CD14-positive monocyte (primary cell): ENCODE data around the gene GRM4. TPM values are rescaled to one million over a fixed set of nuclear protein-coding genes. Genes with fewer than 3 reads are reported as not detected.

Experiments
- DNase-seq, 3 donors: peaks; one replicate each; pipeline ENCODE4 v3.0.0-alpha.2; 2011 to 2022
- H2AFZ ChIP-seq: 2 replicates; pipeline ENCODE4 v1.6.0; 2012; ENCODE audit warnings: mild to moderate bottlenecking, low read depth, low read length, inconsistent platforms; ENCODE audit not compliant: insufficient read depth, poor library complexity, severe bottlenecking
- H3K27ac ChIP-seq, 2 donors: 1 replicate in 1 of 2; 2 replicates in 1 of 2; pipeline ENCODE4 v1.5.1; 2012 to 2013; ENCODE audit warnings: low read length in 2 of 2, control low read depth in 1 of 2, inconsistent platforms in 1 of 2, low read depth in 1 of 2, mild to moderate bottlenecking in 1 of 2
- H3K27me3 ChIP-seq, 2 donors: one replicate each; pipeline versions ENCODE4 v1.6.0 to v1.6.1; 2011 to 2013; ENCODE audit warnings: low read length in 2 of 2; ENCODE audit not compliant: control insufficient read depth in 2 of 2, insufficient read depth in 2 of 2
- H3K36me3 ChIP-seq, 2 donors: replicated peaks in 1 of 2; 1 replicate in 1 of 2; 2 replicates in 1 of 2; pipeline versions ENCODE4 v1.5.1 to v1.6.1; 2012 to 2013; ENCODE audit warnings: low read length in 2 of 2, control low read depth in 1 of 2, inconsistent platforms in 1 of 2, mild to moderate bottlenecking in 1 of 2; ENCODE audit not compliant: insufficient read depth in 2 of 2, control insufficient read depth in 1 of 2
- H3K4me1 ChIP-seq, 2 donors: 1 replicate in 1 of 2; 2 replicates in 1 of 2; pipeline versions ENCODE4 v1.5.1 to v1.6.1; 2012 to 2013; ENCODE audit warnings: low read length in 2 of 2, control low read depth in 1 of 2, inconsistent platforms in 1 of 2, mild to moderate bottlenecking in 1 of 2, moderate library complexity in 1 of 2; ENCODE audit not compliant: insufficient read depth in 2 of 2, control insufficient read depth in 1 of 2
- H3K4me2 ChIP-seq: replicated peaks from 2 replicates; pipeline ENCODE3; 2012; ENCODE audit warnings: low read length, moderate library complexity, mild to moderate bottlenecking; ENCODE audit not compliant: poor library complexity, severe bottlenecking; ENCODE audit errors: extremely low read depth
- H3K4me3 ChIP-seq, 3 experiments: fragments of 200-600 bp in 1 of 3; sonication (generic) in 1 of 3; replicated peaks in 1 of 3; 1 replicate in 2 of 3; 2 replicates in 1 of 3; pipeline ENCODE4 v1.5.1; 2011 to 2013; ENCODE audit warnings: low read length in 3 of 3, mild to moderate bottlenecking in 3 of 3, control low read depth in 2 of 3, low read depth in 2 of 3, inconsistent platforms in 1 of 3, moderate library complexity in 1 of 3
- H3K79me2 ChIP-seq: 2 replicates; pipeline ENCODE4 v1.6.0; 2012; ENCODE audit warnings: mild to moderate bottlenecking, control low read depth, inconsistent platforms, low read length, moderate library complexity; ENCODE audit not compliant: insufficient read depth
- H3K9ac ChIP-seq: 2 replicates; pipeline ENCODE4 v1.6.0; 2017; ENCODE audit warnings: low read length, mild to moderate bottlenecking; ENCODE audit not compliant: insufficient read depth, poor library complexity, severe bottlenecking
- H3K9me3 ChIP-seq, 2 donors: replicated peaks in 1 of 2; 1 replicate in 1 of 2; 2 replicates in 1 of 2; pipeline versions ENCODE4 v1.5.1 to v1.6.1; 2012 to 2013; ENCODE audit warnings: low read length in 2 of 2, control low read depth in 1 of 2; ENCODE audit not compliant: control insufficient read depth in 1 of 2, insufficient read depth in 1 of 2
- H4K20me1 ChIP-seq: 2 replicates; pipeline ENCODE4 v1.6.0; 2012; ENCODE audit warnings: mild to moderate bottlenecking, low read length, control low read depth, moderate library complexity; ENCODE audit not compliant: insufficient read depth
- H3K27ac Mint-ChIP-seq, 7 donors: one replicate each; pipeline ENCODE4 v1.8.0; 2020; ENCODE audit warnings: mild to moderate bottlenecking in 7 of 7, mixed read lengths in 7 of 7, moderate library complexity in 6 of 7, inconsistent platforms in 2 of 7
- H3K27me3 Mint-ChIP-seq, 3 donors: one replicate each; pipeline ENCODE4 v1.8.0; 2021 to 2022; ENCODE audit warnings: low read depth in 3 of 3, mild to moderate bottlenecking in 3 of 3, mixed read lengths in 3 of 3, moderate library complexity in 3 of 3, inconsistent platforms in 1 of 3
- H3K36me3 Mint-ChIP-seq, 2 donors: one replicate each; pipeline ENCODE4 v1.8.0; 2020; ENCODE audit warnings: mixed read lengths in 2 of 2, inconsistent platforms in 1 of 2, mild to moderate bottlenecking in 1 of 2
- H3K4me1 Mint-ChIP-seq: one replicate; pipeline ENCODE4 v1.8.0; 2020; ENCODE audit warnings: mild to moderate bottlenecking, mixed read lengths
- H3K4me3 Mint-ChIP-seq, 2 donors: one replicate each; pipeline ENCODE4 v1.8.0; 2020; ENCODE audit warnings: mild to moderate bottlenecking in 2 of 2, mixed read lengths in 2 of 2, moderate library complexity in 1 of 2
- H3K9me3 Mint-ChIP-seq, 7 donors: one replicate each; pipeline ENCODE4 v1.8.0; 2020 to 2022; ENCODE audit warnings: mixed read lengths in 7 of 7, mild to moderate bottlenecking in 6 of 7, moderate library complexity in 6 of 7, inconsistent platforms in 2 of 7
- WGBS: methylation state at CpG from one replicate; pipeline ENCODE4 v1.1.5; 2013; ENCODE audit warnings: missing lambda C conversion rate; ENCODE audit not compliant: insufficient coverage; 5-methylcytosine and 5-hydroxymethylcytosine counted together
- intact Hi-C, 2 donors: fragments of 100-400 bp; cut with micrococcal nuclease; formaldehyde crosslinking; loops; one replicate each; pipeline versions ENCODE4 v1.15.0 to v1.15.1; 2023
- polyA plus RNA-seq, 3 donors: library from polyadenylated mRNA; depleted of rRNA in 1 of 3; unstranded in 2 of 3; stranded (reverse) in 1 of 3; fragments of 300-500 nt in 2 of 3; fragments of >200 nt in 1 of 3; fragmentation: Illumina TruSeq in 2 of 3; gene quantifications; 1 replicate in 2 of 3; 2 replicates in 1 of 3; pipeline ENCODE4 v1.2.3, GENCODE V29; 2012 to 2021
- TF ChIP-seq, protein P1 (sequence below): fragments of 200-600 bp; IDR thresholded peaks from one replicate; pipeline ENCODE4 v1.8.0; 2022; ENCODE audit warnings: antibody characterized with exemption, mild to moderate bottlenecking

The GRM4 gene
- polyA plus RNA-seq, 3 donors, result not detected

DNA sequence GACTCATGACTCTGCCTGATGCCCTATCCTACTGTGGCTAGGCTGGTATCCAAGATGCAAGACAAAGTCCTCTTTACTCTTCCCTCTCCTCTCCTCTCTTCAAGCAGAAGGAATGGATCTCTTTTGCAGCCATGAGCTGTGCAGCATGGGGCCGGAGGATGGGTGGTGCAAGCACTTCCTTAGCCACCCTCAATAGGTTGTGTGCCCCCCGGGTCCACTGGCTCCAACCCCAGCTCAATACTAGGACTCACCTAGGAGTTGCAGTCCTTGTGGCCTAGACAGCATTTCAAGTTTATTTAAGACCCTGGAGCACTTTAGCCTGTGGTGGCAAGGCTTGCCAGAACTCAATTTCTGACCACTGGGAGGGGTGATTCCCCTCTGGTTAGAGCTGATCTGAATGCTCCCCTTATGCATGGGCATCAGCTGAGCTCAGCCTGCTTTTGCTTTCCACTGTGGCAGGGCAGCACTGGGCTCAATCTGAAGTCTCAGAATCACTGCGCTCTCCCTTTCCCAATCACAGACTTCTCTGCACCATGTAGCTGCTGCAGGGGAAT is 29.0 kb upstream of the GRM4 start:
- intact Hi-C loops, result no loop called here
- H3K27ac ChIP-seq, result no peak overlapping the region
- H3K4me2 ChIP-seq, result no peak overlapping the region
- Mint-ChIP-seq H3K36me3 (no peaks in the 10 kb centered on the region), H3K9me3 (no peaks in the 10 kb centered on the region), H3K4me1 (peaks cover 4% of the 10 kb centered on the region), H3K4me3 (no peak overlapping the region), H3K27ac (no peak overlapping the region), H3K27me3 (peaks cover 0 to 5% (median 4%) of the 10 kb centered on the region in 3 donors)
- no peak overlapping the region for H3K9ac ChIP-seq
- WGBS, result 92% methylated on average over 2 of the region's 3 CpGs
- H4K20me1 ChIP-seq, result no peaks in the 10 kb centered on the region
- no peaks in the 10 kb centered on the region for H3K4me1 ChIP-seq
- no peaks in the 10 kb centered on the region for H3K9me3 ChIP-seq
- no peak for DNase-seq
- no peaks in the 10 kb centered on the region for H3K36me3 ChIP-seq
- H2AFZ ChIP-seq, result no peak overlapping the region
- H3K4me3 ChIP-seq, result no peak overlapping the region
- H3K79me2 ChIP-seq, result no peaks in the 10 kb centered on the region
- H3K27me3 ChIP-seq, result no peaks in the 10 kb centered on the region
- TF ChIP-seq, protein P1, sequence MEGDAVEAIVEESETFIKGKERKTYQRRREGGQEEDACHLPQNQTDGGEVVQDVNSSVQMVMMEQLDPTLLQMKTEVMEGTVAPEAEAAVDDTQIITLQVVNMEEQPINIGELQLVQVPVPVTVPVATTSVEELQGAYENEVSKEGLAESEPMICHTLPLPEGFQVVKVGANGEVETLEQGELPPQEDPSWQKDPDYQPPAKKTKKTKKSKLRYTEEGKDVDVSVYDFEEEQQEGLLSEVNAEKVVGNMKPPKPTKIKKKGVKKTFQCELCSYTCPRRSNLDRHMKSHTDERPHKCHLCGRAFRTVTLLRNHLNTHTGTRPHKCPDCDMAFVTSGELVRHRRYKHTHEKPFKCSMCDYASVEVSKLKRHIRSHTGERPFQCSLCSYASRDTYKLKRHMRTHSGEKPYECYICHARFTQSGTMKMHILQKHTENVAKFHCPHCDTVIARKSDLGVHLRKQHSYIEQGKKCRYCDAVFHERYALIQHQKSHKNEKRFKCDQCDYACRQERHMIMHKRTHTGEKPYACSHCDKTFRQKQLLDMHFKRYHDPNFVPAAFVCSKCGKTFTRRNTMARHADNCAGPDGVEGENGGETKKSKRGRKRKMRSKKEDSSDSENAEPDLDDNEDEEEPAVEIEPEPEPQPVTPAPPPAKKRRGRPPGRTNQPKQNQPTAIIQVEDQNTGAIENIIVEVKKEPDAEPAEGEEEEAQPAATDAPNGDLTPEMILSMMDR, result no peak

DNA sequence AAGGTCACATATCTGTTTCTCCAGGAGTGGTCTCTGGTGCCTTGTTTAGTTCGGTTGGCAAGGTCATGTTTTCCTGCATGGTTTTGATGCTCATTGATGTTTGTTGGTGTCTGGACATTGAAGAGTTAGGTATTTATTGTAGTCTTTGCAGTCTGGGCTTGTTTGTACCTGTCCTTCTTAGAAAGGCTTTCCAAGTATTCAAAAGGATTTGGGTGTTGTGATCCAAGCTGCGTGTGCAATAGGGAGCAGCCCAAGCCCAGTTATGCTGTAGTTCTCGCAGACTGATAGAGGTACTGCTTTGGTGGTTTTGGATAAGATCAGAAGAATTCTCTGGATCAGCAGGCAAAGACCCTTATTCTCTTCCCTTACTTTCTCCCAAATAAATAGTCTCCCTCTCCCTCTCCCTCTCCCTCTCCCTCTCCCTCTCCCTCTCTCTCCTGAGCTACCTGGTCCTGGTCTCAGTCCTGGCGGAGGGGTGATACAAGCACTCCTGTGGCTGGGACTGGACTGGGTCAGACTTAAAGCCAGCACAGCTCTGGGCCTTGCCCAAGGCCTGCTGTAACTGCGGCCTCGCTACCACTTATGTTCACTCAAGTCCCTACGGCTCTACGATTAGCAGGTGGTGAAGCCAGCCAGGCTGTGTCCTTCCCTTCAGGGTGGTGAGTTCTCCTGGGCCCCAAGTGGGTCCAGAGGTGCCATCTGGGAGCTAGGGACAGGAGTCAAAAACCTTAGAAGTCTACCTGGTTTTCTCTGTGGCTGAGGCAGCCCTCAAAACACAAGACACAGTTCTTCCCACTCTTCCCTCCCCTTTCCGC is 27.3 kb upstream of the GRM4 start:
- no peaks in the 10 kb centered on the region for H3K4me1 ChIP-seq
- Mint-ChIP-seq H3K27ac (no peak overlapping the region), H3K27me3 (peaks cover 0 to 5% (median 5%) of the 10 kb centered on the region in 3 donors), H3K4me1 (peaks cover 4% of the 10 kb centered on the region), H3K9me3 (peaks cover 0 to 1% (median 0%) of the 10 kb centered on the region in 7 donors), H3K36me3 (no peaks in the 10 kb centered on the region), H3K4me3 (no peak overlapping the region)
- H3K36me3 ChIP-seq, result no peaks in the 10 kb centered on the region
- H2AFZ ChIP-seq, result no peak overlapping the region
- no peak overlapping the region for H3K4me3 ChIP-seq
- H3K79me2 ChIP-seq, result no peaks in the 10 kb centered on the region
- no peaks in the 10 kb centered on the region for H4K20me1 ChIP-seq
- intact Hi-C loops, result no loop called here
- WGBS, result 77% methylated on average over 7 of the region's 9 CpGs
- no peak overlapping the region for H3K9ac ChIP-seq
- TF ChIP-seq, protein P1, result no peak
- DNase-seq, result no peak
- H3K4me2 ChIP-seq, result no peak overlapping the region
- H3K27ac ChIP-seq, result no peak overlapping the region
- H3K9me3 ChIP-seq, result no peaks in the 10 kb centered on the region
- no peaks in the 10 kb centered on the region for H3K27me3 ChIP-seq
